Stimulated activated CD8-positive, alpha-beta memory T cell treated with anti-CD3 and anti-CD28 coated beads, Interleukin-15, amount 100 ng/mL, for 1 hour (primary cell): ENCODE measurements around the gene DAGLA.

Experiments
- DNase-seq: peaks from one replicate; pipeline ENCODE4 v3.0.0-alpha.2; 2020; ENCODE audit warnings: low read depth

The DAGLA gene

GRCh38 chr11:61710019-61710418 is 29.8 kb downstream of the DAGLA start:
- no peak for DNase-seq

- DNase-seq: no peak
These were observed 30.8 kb downstream of the DAGLA start for GRCh38 chr11:61711037-61711436.

- DNase-seq: no peak
These were observed 31.3 kb downstream of the DAGLA start for GRCh38 chr11:61711498-61711897.

GRCh38 chr11:61712314-61712713 is 32.1 kb downstream of the DAGLA start:
- DNase-seq: no peak

GRCh38 chr11:61712846-61713245 is 32.7 kb downstream of the DAGLA start:
- DNase-seq: no peak

GRCh38 chr11:61713464-61713863 is 33.3 kb downstream of the DAGLA start:
- DNase-seq: no peak

GRCh38 chr11:61713906-61714305 is 33.7 kb downstream of the DAGLA start:
- DNase-seq: no peak

GRCh38 chr11:61714316-61714715 is 34.1 kb downstream of the DAGLA start:
- no peak for DNase-seq

- DNase-seq: no peak
These were observed 34.7 kb downstream of the DAGLA start for GRCh38 chr11:61714916-61715315.

- DNase-seq: no peak
These were observed 35.7 kb downstream of the DAGLA start for GRCh38 chr11:61715867-61716266.

- no peak for DNase-seq
These were observed 36.5 kb downstream of the DAGLA start for GRCh38 chr11:61716478-61717285.

- DNase-seq: no peak
These were observed 37.3 kb downstream of the DAGLA start for GRCh38 chr11:61717286-61718033.

- DNase-seq: no peak
These were observed 37.9 kb downstream of the DAGLA start for GRCh38 chr11:61718046-61718531.

- no peak for DNase-seq
These were observed 38.6 kb downstream of the DAGLA start for GRCh38 chr11:61718621-61719302.

GRCh38 chr11:61719978-61720377 is 39.8 kb downstream of the DAGLA start:
- DNase-seq: no peak

GRCh38 chr11:61720597-61720996 is 40.4 kb downstream of the DAGLA start:
- no peak for DNase-seq

- DNase-seq: no peak
These were observed 44.2 kb downstream of the DAGLA start for GRCh38 chr11:61724437-61724836.

GRCh38 chr11:61725781-61726231 is 45.6 kb downstream of the DAGLA start:
- no peak for DNase-seq

GRCh38 chr11:61726775-61727174 is 46.6 kb downstream of the DAGLA start:
- no peak for DNase-seq

- no peak for DNase-seq
These were observed 47.2 kb downstream of the DAGLA start for GRCh38 chr11:61727401-61727811.

- no peak for DNase-seq
These were observed 48.1 kb downstream of the DAGLA start for GRCh38 chr11:61728066-61728939.

GRCh38 chr11:61728940-61729219 is 48.7 kb downstream of the DAGLA start:
- DNase-seq: no peak
